Liver (tissue), 9 donors: Measurements from ENCODE around the gene TMEM182. TPM values are rescaled to one million over a fixed set of nuclear protein-coding genes. Genes with fewer than 3 reads are reported as not detected.

Experiments used
- DNase-seq: peaks from one replicate; pipeline ENCODE4 v3.0.0-alpha.2; 2017; ENCODE audit warnings: low spot score
- H3K27ac ChIP-seq, 2 donors: one replicate each; pipeline ENCODE4 v1.7.0; 2013; ENCODE audit warnings: inconsistent platforms in 2 of 2, low read length in 2 of 2, control low read depth in 1 of 2, low read depth in 1 of 2, mild to moderate bottlenecking in 1 of 2
- H3K27me3 ChIP-seq, 4 donors: one replicate each; pipeline versions ENCODE4 v1.6.1 to v1.7.0; 2013; ENCODE audit warnings: low read length in 3 of 4, inconsistent platforms in 1 of 4, mild to moderate bottlenecking in 1 of 4, moderate library complexity in 1 of 4; ENCODE audit not compliant: control insufficient read depth in 4 of 4, insufficient read depth in 4 of 4
- H3K36me3 ChIP-seq, 4 donors: one replicate each; pipeline versions ENCODE4 v1.6.1 to v1.7.0; 2013; ENCODE audit warnings: low read length in 3 of 4, mild to moderate bottlenecking in 3 of 4, low read depth in 1 of 4, moderate library complexity in 1 of 4; ENCODE audit not compliant: control insufficient read depth in 4 of 4, insufficient read depth in 3 of 4
- H3K4me1 ChIP-seq, 4 donors: one replicate each; pipeline versions ENCODE4 v1.6.1 to v1.7.0; 2013; ENCODE audit warnings: low read length in 3 of 4, mild to moderate bottlenecking in 3 of 4, moderate library complexity in 1 of 4; ENCODE audit not compliant: control insufficient read depth in 4 of 4, insufficient read depth in 4 of 4
- H3K4me3 ChIP-seq, 3 donors: one replicate each; pipeline versions ENCODE4 v1.6.1 to v1.7.0; 2013; ENCODE audit warnings: low read length in 3 of 3, control low read depth in 1 of 3, low read depth in 1 of 3, mild to moderate bottlenecking in 1 of 3
- H3K9ac ChIP-seq, 2 donors: one replicate each; pipeline ENCODE4 v1.7.0; 2013; ENCODE audit warnings: low read length in 2 of 2, mild to moderate bottlenecking in 2 of 2, moderate library complexity in 2 of 2, control low read depth in 1 of 2, low read depth in 1 of 2
- H3K9me3 ChIP-seq, 4 donors: one replicate each; pipeline versions ENCODE4 v1.6.1 to v1.7.0; 2013; ENCODE audit warnings: low read length in 3 of 4; ENCODE audit not compliant: control insufficient read depth in 4 of 4
- EGR1 ChIP-seq, 2 donors: IDR thresholded peaks; 2 replicates each; pipeline ENCODE4 v1.6.1; 2016 to 2018; ENCODE audit warnings: antibody characterized with exemption in 2 of 2, low read depth in 2 of 2
- FOXA1 ChIP-seq: IDR thresholded peaks from 2 replicates; pipeline ENCODE4 v1.6.1; 2016; ENCODE audit warnings: antibody characterized with exemption
- FOXA2 ChIP-seq: IDR thresholded peaks from 2 replicates; pipeline ENCODE4 v1.6.1; 2016; ENCODE audit warnings: antibody characterized with exemption
- GABPA ChIP-seq, 2 donors: IDR thresholded peaks in 1 of 2; conservative IDR thresholded peaks in 1 of 2; 2 replicates each; pipeline ENCODE4 v1.6.1; 2016; ENCODE audit warnings: antibody characterized with exemption in 2 of 2, mild to moderate bottlenecking in 1 of 2, moderate library complexity in 1 of 2
- HNF4A ChIP-seq, 2 donors: conservative IDR thresholded peaks; 2 replicates each; pipeline ENCODE4 v1.6.1; 2016; ENCODE audit warnings: antibody characterized with exemption in 2 of 2, mild to moderate bottlenecking in 2 of 2
- HNF4G ChIP-seq: IDR thresholded peaks from 2 replicates; pipeline ENCODE4 v1.6.1; 2016; ENCODE audit warnings: antibody characterized with exemption
- JUND ChIP-seq, 2 donors: IDR thresholded peaks; 2 replicates each; pipeline ENCODE4 v1.6.1; 2016; ENCODE audit warnings: antibody characterized with exemption in 2 of 2
- NR2F2 ChIP-seq: IDR thresholded peaks from 2 replicates; pipeline ENCODE4 v1.6.1; 2016; ENCODE audit warnings: antibody characterized with exemption
- RAD21 ChIP-seq, 2 donors: IDR thresholded peaks; 2 replicates each; pipeline ENCODE4 v1.6.1; 2016; ENCODE audit warnings: antibody characterized with exemption in 2 of 2, mild to moderate bottlenecking in 2 of 2
- RXRA ChIP-seq, 2 donors: IDR thresholded peaks; 2 replicates each; pipeline ENCODE4 v1.6.1; 2017 to 2018; ENCODE audit warnings: antibody characterized with exemption in 2 of 2, mild to moderate bottlenecking in 1 of 2
- SP1 ChIP-seq: IDR thresholded peaks from 2 replicates; pipeline ENCODE4 v1.6.1; 2018; ENCODE audit warnings: antibody characterized with exemption, mild to moderate bottlenecking
- TAF1 ChIP-seq: conservative IDR thresholded peaks from 2 replicates; pipeline ENCODE4 v1.6.1; 2016; ENCODE audit warnings: antibody characterized with exemption, mild to moderate bottlenecking
- YY1 ChIP-seq: IDR thresholded peaks from 2 replicates; pipeline ENCODE4 v1.6.1; 2016; ENCODE audit warnings: antibody characterized with exemption, mild to moderate bottlenecking
- WGBS: extraction: QIAGEN DNeasy Blood & Tissue Kit; methylation state at CpG from one replicate; pipeline ENCODE4 v1.1.7; 2013; 5-methylcytosine and 5-hydroxymethylcytosine counted together
- polyA plus RNA-seq, 2 donors: library from polyadenylated mRNA; stranded (reverse) in 1 of 2; unstranded in 1 of 2; fragments of 200-250 nt in 1 of 2; fragments of >200 nt in 1 of 2; fragmentation: Nextera tagmentation in 1 of 2; extraction: Ambion mirVana in 1 of 2; gene quantifications; one replicate each; pipeline versions ENCODE4 v1.2.1 to v1.2.3, GENCODE V29; 2013 to 2015
- total RNA-seq, 2 donors: library from RNA; depleted of rRNA; stranded (reverse); fragments of >200 nt; gene quantifications; one replicate each; pipeline ENCODE4 v1.2.3, GENCODE V29; 2014
- TF ChIP-seq, protein P1 (sequence below): IDR thresholded peaks from 2 replicates; pipeline ENCODE4 v1.6.1; 2016; ENCODE audit warnings: antibody characterized with exemption
- TF ChIP-seq, protein P2 (sequence below): IDR thresholded peaks from 2 replicates; pipeline ENCODE4 v1.6.1; 2016; ENCODE audit warnings: antibody characterized with exemption, mild to moderate bottlenecking
- TF ChIP-seq, protein P3 (sequence below): IDR thresholded peaks from 2 replicates; pipeline ENCODE4 v1.6.1; 2016; ENCODE audit warnings: antibody characterized with exemption
- TF ChIP-seq, protein P4 (sequence below): fragments of 150-350 bp; IDR thresholded peaks from 2 replicates; pipeline ENCODE4 v1.5.1; 2017; ENCODE audit warnings: improper control_type of control experiment, low read depth, low read length; ENCODE audit not compliant: missing input control
- TF ChIP-seq, protein P5 (sequence below): IDR thresholded peaks from 2 replicates; pipeline ENCODE4 v1.6.1; 2016; ENCODE audit warnings: antibody characterized with exemption
- donor health status: healthy.
- donor health status: healthy.
- donor health status: healthy.
- donor health status: healthy.
- donor health status: healthy.

The TMEM182 gene
- total and polyA plus RNA-seq, 4 donors = 2.8 to 12.5 (median 5.1) TPM

DNA sequence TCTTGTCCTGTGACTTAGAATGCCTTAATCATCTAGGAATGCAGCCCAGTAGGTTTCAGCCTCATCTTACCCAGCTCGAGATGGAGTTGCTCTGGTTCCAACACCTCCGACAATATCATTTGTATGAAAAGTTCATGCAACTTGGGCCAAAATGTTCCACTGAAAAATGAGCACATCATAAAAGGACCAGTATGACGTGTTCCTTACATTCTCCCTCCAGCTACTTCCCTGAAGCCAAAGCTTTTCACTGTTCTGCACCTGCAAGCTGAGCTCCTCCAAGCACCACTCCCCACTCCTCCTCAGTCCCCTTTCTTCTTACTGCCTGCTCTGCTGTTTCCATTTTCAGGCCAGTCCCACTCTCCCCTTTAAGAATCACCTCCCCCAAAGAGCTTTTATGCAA lies 23.1 kb downstream of the TMEM182 start:
- WGBS = 96% methylated on average over 3 of the region's 3 CpGs
- no peaks in the 10 kb centered on the region for H3K36me3 ChIP-seq
- H3K4me1 ChIP-seq = peaks cover 0 to 4% (median 0%) of the 10 kb centered on the region in 4 donors
- H3K9ac ChIP-seq = no peak overlapping the region
- no peak for TF ChIP-seq FOXA2
- no peak for TF ChIP-seq RXRA (IDR thresholded peaks at IDR 0.05)
- no peak for TF ChIP-seq HNF4A (conservative IDR thresholded peaks at IDR 0.05)
- TF ChIP-seq, protein P1, sequence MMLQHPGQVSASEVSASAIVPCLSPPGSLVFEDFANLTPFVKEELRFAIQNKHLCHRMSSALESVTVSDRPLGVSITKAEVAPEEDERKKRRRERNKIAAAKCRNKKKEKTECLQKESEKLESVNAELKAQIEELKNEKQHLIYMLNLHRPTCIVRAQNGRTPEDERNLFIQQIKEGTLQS = no peak
- TF ChIP-seq, protein P2, sequence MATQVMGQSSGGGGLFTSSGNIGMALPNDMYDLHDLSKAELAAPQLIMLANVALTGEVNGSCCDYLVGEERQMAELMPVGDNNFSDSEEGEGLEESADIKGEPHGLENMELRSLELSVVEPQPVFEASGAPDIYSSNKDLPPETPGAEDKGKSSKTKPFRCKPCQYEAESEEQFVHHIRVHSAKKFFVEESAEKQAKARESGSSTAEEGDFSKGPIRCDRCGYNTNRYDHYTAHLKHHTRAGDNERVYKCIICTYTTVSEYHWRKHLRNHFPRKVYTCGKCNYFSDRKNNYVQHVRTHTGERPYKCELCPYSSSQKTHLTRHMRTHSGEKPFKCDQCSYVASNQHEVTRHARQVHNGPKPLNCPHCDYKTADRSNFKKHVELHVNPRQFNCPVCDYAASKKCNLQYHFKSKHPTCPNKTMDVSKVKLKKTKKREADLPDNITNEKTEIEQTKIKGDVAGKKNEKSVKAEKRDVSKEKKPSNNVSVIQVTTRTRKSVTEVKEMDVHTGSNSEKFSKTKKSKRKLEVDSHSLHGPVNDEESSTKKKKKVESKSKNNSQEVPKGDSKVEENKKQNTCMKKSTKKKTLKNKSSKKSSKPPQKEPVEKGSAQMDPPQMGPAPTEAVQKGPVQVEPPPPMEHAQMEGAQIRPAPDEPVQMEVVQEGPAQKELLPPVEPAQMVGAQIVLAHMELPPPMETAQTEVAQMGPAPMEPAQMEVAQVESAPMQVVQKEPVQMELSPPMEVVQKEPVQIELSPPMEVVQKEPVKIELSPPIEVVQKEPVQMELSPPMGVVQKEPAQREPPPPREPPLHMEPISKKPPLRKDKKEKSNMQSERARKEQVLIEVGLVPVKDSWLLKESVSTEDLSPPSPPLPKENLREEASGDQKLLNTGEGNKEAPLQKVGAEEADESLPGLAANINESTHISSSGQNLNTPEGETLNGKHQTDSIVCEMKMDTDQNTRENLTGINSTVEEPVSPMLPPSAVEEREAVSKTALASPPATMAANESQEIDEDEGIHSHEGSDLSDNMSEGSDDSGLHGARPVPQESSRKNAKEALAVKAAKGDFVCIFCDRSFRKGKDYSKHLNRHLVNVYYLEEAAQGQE = no peak
- TF ChIP-seq, protein P3, sequence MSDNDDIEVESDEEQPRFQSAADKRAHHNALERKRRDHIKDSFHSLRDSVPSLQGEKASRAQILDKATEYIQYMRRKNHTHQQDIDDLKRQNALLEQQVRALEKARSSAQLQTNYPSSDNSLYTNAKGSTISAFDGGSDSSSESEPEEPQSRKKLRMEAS = no peak
- TF ChIP-seq HNF4G = no peak
- no peak for TF ChIP-seq TAF1
- no peak for TF ChIP-seq JUND (IDR thresholded peaks at IDR 0.05)
- no peak for TF ChIP-seq EGR1 (IDR thresholded peaks at IDR 0.05; ENCODE audit: low read depth in 2 of 2)
- no peak for TF ChIP-seq YY1
- TF ChIP-seq SP1 = no peak
- TF ChIP-seq, protein P4, sequence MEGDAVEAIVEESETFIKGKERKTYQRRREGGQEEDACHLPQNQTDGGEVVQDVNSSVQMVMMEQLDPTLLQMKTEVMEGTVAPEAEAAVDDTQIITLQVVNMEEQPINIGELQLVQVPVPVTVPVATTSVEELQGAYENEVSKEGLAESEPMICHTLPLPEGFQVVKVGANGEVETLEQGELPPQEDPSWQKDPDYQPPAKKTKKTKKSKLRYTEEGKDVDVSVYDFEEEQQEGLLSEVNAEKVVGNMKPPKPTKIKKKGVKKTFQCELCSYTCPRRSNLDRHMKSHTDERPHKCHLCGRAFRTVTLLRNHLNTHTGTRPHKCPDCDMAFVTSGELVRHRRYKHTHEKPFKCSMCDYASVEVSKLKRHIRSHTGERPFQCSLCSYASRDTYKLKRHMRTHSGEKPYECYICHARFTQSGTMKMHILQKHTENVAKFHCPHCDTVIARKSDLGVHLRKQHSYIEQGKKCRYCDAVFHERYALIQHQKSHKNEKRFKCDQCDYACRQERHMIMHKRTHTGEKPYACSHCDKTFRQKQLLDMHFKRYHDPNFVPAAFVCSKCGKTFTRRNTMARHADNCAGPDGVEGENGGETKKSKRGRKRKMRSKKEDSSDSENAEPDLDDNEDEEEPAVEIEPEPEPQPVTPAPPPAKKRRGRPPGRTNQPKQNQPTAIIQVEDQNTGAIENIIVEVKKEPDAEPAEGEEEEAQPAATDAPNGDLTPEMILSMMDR = no peak
- no peak for TF ChIP-seq FOXA1
- TF ChIP-seq NR2F2 = no peak
- TF ChIP-seq RAD21 (IDR thresholded peaks at IDR 0.05) = no peak
- TF ChIP-seq GABPA (IDR thresholded peaks at IDR 0.05 in 1 of 2, conservative IDR thresholded peaks at IDR 0.05 in 1 of 2) = no peak
- TF ChIP-seq, protein P5, sequence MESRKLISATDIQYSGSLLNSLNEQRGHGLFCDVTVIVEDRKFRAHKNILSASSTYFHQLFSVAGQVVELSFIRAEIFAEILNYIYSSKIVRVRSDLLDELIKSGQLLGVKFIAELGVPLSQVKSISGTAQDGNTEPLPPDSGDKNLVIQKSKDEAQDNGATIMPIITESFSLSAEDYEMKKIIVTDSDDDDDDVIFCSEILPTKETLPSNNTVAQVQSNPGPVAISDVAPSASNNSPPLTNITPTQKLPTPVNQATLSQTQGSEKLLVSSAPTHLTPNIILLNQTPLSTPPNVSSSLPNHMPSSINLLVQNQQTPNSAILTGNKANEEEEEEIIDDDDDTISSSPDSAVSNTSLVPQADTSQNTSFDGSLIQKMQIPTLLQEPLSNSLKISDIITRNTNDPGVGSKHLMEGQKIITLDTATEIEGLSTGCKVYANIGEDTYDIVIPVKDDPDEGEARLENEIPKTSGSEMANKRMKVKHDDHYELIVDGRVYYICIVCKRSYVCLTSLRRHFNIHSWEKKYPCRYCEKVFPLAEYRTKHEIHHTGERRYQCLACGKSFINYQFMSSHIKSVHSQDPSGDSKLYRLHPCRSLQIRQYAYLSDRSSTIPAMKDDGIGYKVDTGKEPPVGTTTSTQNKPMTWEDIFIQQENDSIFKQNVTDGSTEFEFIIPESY = no peak
- no peak overlapping the region for H3K27ac ChIP-seq
- H3K27me3 ChIP-seq = no peaks in the 10 kb centered on the region
- no peak for DNase-seq
- H3K4me3 ChIP-seq = no peak overlapping the region
- H3K9me3 ChIP-seq = no peaks in the 10 kb centered on the region
